Loucy (cell line): ENCODE results near the gene CACNA1H.

ENCODE experiments used
- H2AFZ ChIP-seq: fragments of 200-600 bp; sonication (generic); 2 replicates; pipeline ENCODE4 v1.6.0; 2016; ENCODE audit warnings: antibody characterized with exemption, mild to moderate bottlenecking, low read length, moderate library complexity
- H3F3A ChIP-seq: fragments of 200-600 bp; 2 replicates; pipeline ENCODE4 v1.6.0; 2016; ENCODE audit warnings: antibody characterized with exemption, low read depth, mild to moderate bottlenecking
- H3K27me3 ChIP-seq: fragments of 200-600 bp; sonication (generic); 2 replicates; pipeline ENCODE4 v1.6.1; 2014; ENCODE audit warnings: low read length, mild to moderate bottlenecking; ENCODE audit not compliant: insufficient read depth, poor library complexity, severe bottlenecking
- H3K36me3 ChIP-seq: fragments of 200-600 bp; sonication (generic); 2 replicates; pipeline ENCODE4 v1.6.1; 2016; ENCODE audit warnings: low read length; ENCODE audit not compliant: insufficient read depth
- H3K4me1 ChIP-seq: fragments of 200-600 bp; sonication (generic); 2 replicates; pipeline ENCODE4 v1.5.1; 2014; ENCODE audit warnings: low read length, mild to moderate bottlenecking; ENCODE audit not compliant: insufficient read depth, poor library complexity, severe bottlenecking
- H3K4me2 ChIP-seq: fragments of 200-600 bp; sonication (generic); 2 replicates; pipeline ENCODE4 v1.6.0; 2014; ENCODE audit warnings: antibody characterized with exemption, low read length, low read depth, mild to moderate bottlenecking; ENCODE audit not compliant: poor library complexity, severe bottlenecking
- H3K4me3 ChIP-seq: fragments of 200-600 bp; sonication (generic); 2 replicates; pipeline ENCODE4 v1.5.1; 2014; ENCODE audit warnings: low read length, mild to moderate bottlenecking, mixed read lengths; ENCODE audit not compliant: poor library complexity, severe bottlenecking
- H3K79me2 ChIP-seq: fragments of 200-600 bp; sonication (generic); 2 replicates; pipeline ENCODE4 v1.6.1; 2014; ENCODE audit warnings: low read length; ENCODE audit not compliant: insufficient read depth
- H3K9ac ChIP-seq: fragments of 200-600 bp; sonication (generic); 2 replicates; pipeline ENCODE4 v1.6.0; 2014; ENCODE audit warnings: mild to moderate bottlenecking, low read depth, low read length, moderate library complexity; ENCODE audit not compliant: poor library complexity, severe bottlenecking
- H3K9me2 ChIP-seq: fragments of 200-600 bp; sonication (generic); replicated peaks from 2 replicates; pipeline ENCODE4 v1.6.1; 2016; ENCODE audit warnings: low read depth, low read length, mixed read lengths
- H3K9me3 ChIP-seq: fragments of 200-600 bp; sonication (generic); 2 replicates; pipeline ENCODE4 v1.6.1; 2014; ENCODE audit warnings: mild to moderate bottlenecking, antibody characterized with exemption, low read length, low read depth; ENCODE audit not compliant: insufficient read depth
- H4K20me1 ChIP-seq: fragments of 200-600 bp; sonication (generic); 2 replicates; pipeline ENCODE4 v1.6.0; 2014; ENCODE audit warnings: antibody characterized with exemption, low read length, mild to moderate bottlenecking; ENCODE audit not compliant: insufficient read depth, poor library complexity, severe bottlenecking
- CTCF ChIP-seq: fragments of 200-600 bp; sonication (generic); conservative IDR thresholded peaks from 2 replicates; pipeline ENCODE4 v1.5.1; 2014; ENCODE audit warnings: mild to moderate bottlenecking, antibody characterized with exemption, low read length
- EZH2phosphoT487 ChIP-seq: fragments of 200-600 bp; IDR thresholded peaks from 2 replicates; pipeline ENCODE4 v1.6.1; 2018; ENCODE audit warnings: antibody characterized with exemption, mild to moderate bottlenecking, moderate library complexity, borderline replicate concordance

The CACNA1H gene

GRCh38 chr16:1119766-1120576, 32.9 kb upstream of the CACNA1H start:
- no peaks in the 10 kb centered on the region for H3K4me1 ChIP-seq
- no peak overlapping the region for H3K4me3 ChIP-seq
- no peaks in the 10 kb centered on the region for H3K9me3 ChIP-seq
- H3K9me2 ChIP-seq = no peaks in the 10 kb centered on the region
- H3K27me3 ChIP-seq = no peaks in the 10 kb centered on the region
- no peak overlapping the region for H2AFZ ChIP-seq
- no peaks in the 10 kb centered on the region for H3K79me2 ChIP-seq
- H3K36me3 ChIP-seq = no peaks in the 10 kb centered on the region
- H3K9ac ChIP-seq = no peak overlapping the region
- no peaks in the 10 kb centered on the region for H4K20me1 ChIP-seq
- TF ChIP-seq CTCF = no peak
- no peak for TF ChIP-seq EZH2phosphoT487
- no peak overlapping the region for H3K4me2 ChIP-seq
- no peaks in the 10 kb centered on the region for H3F3A ChIP-seq

- Histone ChIP-seq H3K4me1 (no peaks in the 10 kb centered on the region), H3K4me3 (no peak overlapping the region), H3K79me2 (no peaks in the 10 kb centered on the region), H3K9me2 (no peaks in the 10 kb centered on the region), H3K9ac (no peak overlapping the region), H3K36me3 (no peaks in the 10 kb centered on the region), H3K27me3 (no peaks in the 10 kb centered on the region), H2AFZ (no peak overlapping the region), H3K4me2 (no peak overlapping the region), H3F3A (no peaks in the 10 kb centered on the region), H4K20me1 (no peaks in the 10 kb centered on the region), H3K9me3 (no peaks in the 10 kb centered on the region)
- TF ChIP-seq EZH2phosphoT487 = no peak
- TF ChIP-seq CTCF = no peak
Measured at GRCh38 chr16:1120577-1120941, 32.3 kb upstream of the CACNA1H start.

GRCh38 chr16:1121009-1121408, 31.9 kb upstream of the CACNA1H start:
- no peaks in the 10 kb centered on the region for H3K27me3 ChIP-seq
- H3K36me3 ChIP-seq = no peaks in the 10 kb centered on the region

More at GRCh38 chr16:1121009-1121408, 31.9 kb upstream of the CACNA1H start:
- Histone ChIP-seq H2AFZ (no peak overlapping the region), H3K9me3 (no peaks in the 10 kb centered on the region), H3K4me2 (no peak overlapping the region), H3K4me3 (no peak overlapping the region), H3K9me2 (no peaks in the 10 kb centered on the region), H4K20me1 (no peaks in the 10 kb centered on the region), H3K79me2 (no peaks in the 10 kb centered on the region), H3F3A (no peaks in the 10 kb centered on the region), H3K9ac (no peak overlapping the region), H3K4me1 (no peaks in the 10 kb centered on the region)
- TF ChIP-seq CTCF (no peak), EZH2phosphoT487 (no peak)
